T-cell (primary cell): ENCODE measurements around the gene ELMO3. TPM values are rescaled to one million over a fixed set of nuclear protein-coding genes. Genes with fewer than 3 reads are reported as not detected.

Experiments used
- ATAC-seq, 4 experiments: fragments of 200-7000 bp in 3 of 4; fragments of 150-1000 bp in 1 of 4; cut with Tn5 transposase; replicated peaks in 1 of 4; 1 replicate in 3 of 4; 2 replicates in 1 of 4; pipeline ENCODE4 v1.10.0; 2021; ENCODE audit warnings: moderate library complexity in 3 of 4, mild to moderate bottlenecking in 2 of 4, moderate number of reproducible peaks in 1 of 4
- CTCF ChIA-PET, 2 donors: fragments of 300-600 bp; sonication (Branson Sonifier 250); formaldehyde crosslinking; loops; one replicate each; lab custom pipeline; 2022; ENCODE audit warnings: antibody characterized with exemption in 2 of 2; lab: Charles Lee
- POLR2A ChIA-PET, 2 donors: fragments of 300-600 bp; sonication (Branson Sonifier 250); formaldehyde crosslinking; loops; one replicate each; lab custom pipeline; 2022; ENCODE audit warnings: antibody characterized with exemption in 2 of 2; lab: Charles Lee
- DNase-seq, 35 experiments: peaks; one replicate each; pipeline versions ENCODE4 v3.0.0 to v3.0.0-alpha.2; 2013 to 2023
- H3K27ac ChIP-seq: one replicate; pipeline ENCODE4 v1.5.1; 2013; ENCODE audit warnings: low read length
- H3K27me3 ChIP-seq, 2 experiments: replicated peaks in 1 of 2; 1 replicate in 1 of 2; 2 replicates in 1 of 2; pipeline versions ENCODE4 v1.6.1 to v1.7.0; 2013; ENCODE audit warnings: low read length in 1 of 2, mixed read lengths in 1 of 2; ENCODE audit not compliant: control insufficient read depth in 2 of 2, insufficient read depth in 2 of 2; ENCODE audit errors: extremely low read depth in 1 of 2
- H3K36me3 ChIP-seq, 2 donors: 1 replicate in 1 of 2; 2 replicates in 1 of 2; pipeline versions ENCODE4 v1.6.1 to v1.7.0; 2013; ENCODE audit warnings: low read length in 1 of 2; ENCODE audit not compliant: control insufficient read depth in 2 of 2, insufficient read depth in 1 of 2; ENCODE audit errors: extremely low read depth in 1 of 2
- H3K4me1 ChIP-seq, 2 experiments: 1 replicate in 1 of 2; 2 replicates in 1 of 2; pipeline versions ENCODE4 v1.6.1 to v1.7.0; 2013; ENCODE audit warnings: low read length in 2 of 2, mixed read lengths in 1 of 2; ENCODE audit not compliant: insufficient read depth in 2 of 2, control insufficient read depth in 1 of 2; ENCODE audit errors: extremely low read depth in 1 of 2
- H3K4me3 ChIP-seq, 2 donors: 1 replicate in 1 of 2; 2 replicates in 1 of 2; pipeline versions ENCODE4 v1.5.1 to v1.7.0; 2013; ENCODE audit warnings: mild to moderate bottlenecking in 2 of 2, low read length in 1 of 2, moderate library complexity in 1 of 2; ENCODE audit not compliant: control insufficient read depth in 1 of 2; ENCODE audit errors: extremely low read depth in 1 of 2
- H3K9me3 ChIP-seq: 2 replicates; pipeline ENCODE4 v1.7.0; 2013
- H3K27ac Mint-ChIP-seq, 2 donors: one replicate each; pipeline ENCODE4 v1.8.0; 2020 to 2021; ENCODE audit warnings: mild to moderate bottlenecking in 2 of 2, mixed read lengths in 2 of 2
- H3K27me3 Mint-ChIP-seq, 2 donors: one replicate each; pipeline ENCODE4 v1.8.0; 2021 to 2022; ENCODE audit warnings: mixed read lengths in 2 of 2
- H3K36me3 Mint-ChIP-seq: one replicate; pipeline ENCODE4 v1.8.0; 2021; ENCODE audit warnings: mixed read lengths
- H3K4me1 Mint-ChIP-seq, 3 donors: one replicate each; pipeline ENCODE4 v1.8.0; 2020 to 2022; ENCODE audit warnings: mixed read lengths in 3 of 3, mild to moderate bottlenecking in 1 of 3
- H3K4me3 Mint-ChIP-seq, 3 donors: one replicate each; pipeline ENCODE4 v1.8.0; 2020 to 2022; ENCODE audit warnings: mild to moderate bottlenecking in 3 of 3, mixed read lengths in 3 of 3, moderate library complexity in 3 of 3
- H3K9me3 Mint-ChIP-seq, 3 donors: one replicate each; pipeline ENCODE4 v1.8.0; 2020 to 2022; ENCODE audit warnings: mixed read lengths in 3 of 3
- WGBS: methylation state at CpG from one replicate; pipeline ENCODE4 v1.1.5; 2013; ENCODE audit warnings: missing lambda C conversion rate; ENCODE audit not compliant: insufficient coverage; 5-methylcytosine and 5-hydroxymethylcytosine counted together
- total RNA-seq, 35 experiments: library from RNA in 6 of 35; stranded (reverse) in 6 of 35; fragments of 120-200 nt in 1 of 35; gene quantifications; one replicate each; pipeline versions ENCODE4 v1.2.1 to v1.2.4 and lab custom pipeline; 2013 to 2026

The ELMO3 gene
- total RNA-seq, 5 donors from 2014 or later (not counting 1 experiment from before 2014, with no cell fraction given), result 3.8 to 11.7 (median 8.8) TPM

DNA sequence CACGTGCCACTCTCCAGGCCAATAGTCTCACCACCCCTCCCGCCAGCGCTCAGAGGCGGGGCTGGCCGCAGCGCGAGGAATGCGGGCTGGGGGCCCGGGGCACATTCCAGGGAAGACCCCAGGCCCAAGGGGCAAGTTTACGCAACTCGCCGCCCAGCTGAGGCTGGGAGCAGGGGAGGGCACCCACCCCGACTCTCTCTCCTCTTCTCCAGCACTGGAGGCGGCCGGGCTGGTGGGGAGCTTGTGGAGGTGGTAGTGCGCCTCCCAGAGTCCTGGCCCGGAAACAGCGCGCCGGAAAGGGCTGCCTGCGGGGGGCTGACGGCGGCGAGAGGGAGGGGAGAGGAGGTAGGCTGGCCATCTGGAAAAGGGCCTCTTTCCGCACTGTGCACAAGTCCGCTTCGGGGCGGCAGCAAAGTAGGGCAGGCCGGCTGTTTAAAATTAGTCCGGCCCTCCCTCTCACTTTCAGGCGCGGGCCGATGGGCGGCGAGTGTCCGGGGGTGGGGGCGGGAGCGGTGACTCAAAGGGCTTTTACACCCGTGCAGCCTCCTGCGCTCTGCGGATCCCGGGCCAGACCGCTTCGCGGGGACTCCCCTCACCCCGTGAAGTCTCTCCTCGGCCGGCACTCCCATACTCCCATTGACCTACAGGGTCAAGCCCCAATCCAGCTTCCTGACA, 47.3 kb downstream of the ELMO3 start:
- Histone ChIP-seq H3K27me3 (peaks cover 10 to 13% of the 10 kb centered on the region in 2 experiments), H3K36me3 (peaks cover 0 to 3% of the 10 kb centered on the region in 2 donors), H3K4me3 (peak overlapping the region; percentile 75 to 76), H3K27ac (peak overlapping the region; percentile 88), H3K4me1 (peaks cover 24 to 67% of the 10 kb centered on the region in 2 experiments), H3K9me3 (no peaks in the 10 kb centered on the region)
- ChIA-PET POLR2A (no interaction called here), CTCF (interaction anchor here in 1 of 2 donors (1.6 kb wide), 1 partner anchor 14 kb away, joined by 3 read pairs; no protein-coding TSS in a partner anchor)
- WGBS, result 1% methylated on average over 26 of the region's 48 CpGs
- peak in 15 of 35 experiments; percentile 15 to 58 (median 30) for DNase-seq
- peaks cover 40 to 56% (median 48%) of the 10 kb centered on the region in 3 donors for H3K4me1 Mint-ChIP-seq
- H3K27ac Mint-ChIP-seq, result peak overlapping the region; percentile 73 to 76
- no peaks in the 10 kb centered on the region for H3K9me3 Mint-ChIP-seq
- H3K36me3 Mint-ChIP-seq, result no peaks in the 10 kb centered on the region
- peak overlapping the region; percentile 83 to 93 (median 88) for H3K4me3 Mint-ChIP-seq
- H3K27me3 Mint-ChIP-seq, result peaks cover 0 to 5% of the 10 kb centered on the region in 2 donors
- peak in 1 of 4 experiments; percentile 0 for ATAC-seq

DNA sequence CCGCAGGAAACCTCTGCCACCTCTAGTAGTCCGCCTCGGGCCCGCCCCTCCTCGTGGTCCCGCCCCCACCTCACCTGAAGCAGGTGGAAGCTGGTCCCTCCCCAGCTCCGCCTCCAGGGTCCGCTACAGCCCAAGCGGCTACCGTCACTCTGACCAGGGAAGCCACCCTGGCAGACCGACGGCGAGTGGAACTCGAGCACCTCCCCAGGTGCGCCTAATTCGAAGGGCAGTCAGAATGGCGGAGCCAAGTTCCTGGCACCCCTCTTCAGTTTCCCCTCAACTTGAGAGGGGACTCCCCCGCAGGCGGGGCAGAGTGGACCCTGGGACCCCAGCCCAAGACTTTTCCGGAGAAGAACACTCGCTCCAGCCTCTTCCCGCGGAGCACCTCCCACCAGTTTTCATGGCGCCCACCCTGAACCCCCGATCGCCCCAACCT, 47.8 kb downstream of the ELMO3 start:
- Mint-ChIP-seq H3K27me3 (peaks cover 0 to 8% of the 10 kb centered on the region in 2 donors), H3K4me1 (peaks cover 40 to 52% (median 45%) of the 10 kb centered on the region in 3 donors), H3K4me3 (peak overlapping the region; percentile 83 to 93 (median 88)), H3K27ac (peak overlapping the region; percentile 73 to 76), H3K36me3 (no peaks in the 10 kb centered on the region), H3K9me3 (no peaks in the 10 kb centered on the region)
- Histone ChIP-seq H3K4me1 (peaks cover 24 to 67% of the 10 kb centered on the region in 2 experiments), H3K27ac (peak overlapping the region; percentile 88), H3K4me3 (peak overlapping the region; percentile 75 to 76), H3K36me3 (no peaks in the 10 kb centered on the region), H3K9me3 (no peaks in the 10 kb centered on the region), H3K27me3 (peaks cover 10 to 14% of the 10 kb centered on the region in 2 experiments)
- ChIA-PET POLR2A (no interaction called here), CTCF (interaction anchor here (1.6 to 2.5 kb wide), 2 partner anchors 14 to 20 kb away, joined by 3 to 12 read pairs; partner anchors contain the start of gene TMEM208 (in 1 of the 2))
- WGBS, result under 1% methylated on average over 26 of the region's 26 CpGs
- ATAC-seq (peak in 3 of 4 experiments; percentile 4 to 6 (median 4)), DNase-seq (peak in 21 of 35 experiments; percentile 11 to 56 (median 36))

DNA sequence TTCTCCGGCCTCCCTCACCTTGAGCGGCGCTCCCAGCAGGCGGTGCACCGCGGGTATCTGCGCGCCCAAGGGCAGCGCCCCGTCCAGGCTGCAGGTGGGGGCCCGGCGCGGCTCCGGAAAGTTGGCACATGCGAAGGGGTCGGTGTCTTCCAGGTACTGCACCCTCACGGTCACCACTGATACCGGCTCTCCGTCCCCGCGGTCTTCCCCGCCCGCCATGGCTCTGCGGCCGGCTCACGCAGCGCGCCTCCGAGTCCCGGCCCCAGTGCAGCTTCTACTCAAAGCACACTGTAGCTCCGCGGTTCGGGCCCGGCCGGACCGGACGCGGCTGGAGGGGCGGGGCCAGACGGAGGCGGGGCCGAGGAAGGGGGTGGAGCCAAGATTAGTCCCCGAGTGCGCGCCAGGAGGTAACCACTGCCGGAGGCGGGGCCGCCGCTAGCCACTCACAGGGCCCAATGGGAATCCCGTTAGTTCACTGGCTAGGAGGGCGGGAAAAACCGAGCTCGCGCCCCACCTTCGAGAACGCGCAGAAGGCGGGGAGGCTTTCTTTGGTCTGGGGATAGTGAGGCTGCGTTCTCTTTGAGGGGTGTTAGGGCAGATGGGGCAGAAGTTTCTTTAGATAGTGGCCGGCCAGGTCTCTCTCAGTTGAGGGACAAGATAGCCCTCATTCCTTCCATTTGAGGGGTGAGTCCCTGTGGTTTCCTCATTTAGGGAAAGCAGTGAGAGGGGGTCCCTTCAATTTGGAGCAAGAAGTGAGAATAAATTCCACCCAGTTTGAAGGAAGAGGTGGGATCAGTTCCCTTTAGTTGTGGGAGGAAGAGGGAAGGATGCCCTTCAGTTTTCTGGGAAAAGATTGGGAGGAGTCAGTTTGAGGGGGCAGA, 48.5 kb downstream of the ELMO3 start, which contains the start of gene FHOD1:
TSS of gene FHOD1 (minus strand) at position 290 of the 881 bp plus-strand sequence. CDS start at position 219, 71 bp downstream.
- Mint-ChIP-seq H3K4me3 (peak within 1 kb of the TSS; percentile 83 to 93 (median 88)), H3K27me3 (peaks cover 0 to 9% of the 10 kb centered on the region in 2 donors), H3K36me3 (no peaks in the 10 kb centered on the region), H3K4me1 (peaks cover 40 to 52% (median 45%) of the 10 kb centered on the region in 3 donors), H3K9me3 (no peaks in the 10 kb centered on the region), H3K27ac (peak within 1 kb of the TSS; percentile 81)
- CTCF ChIA-PET, result interaction anchor here in 1 of 2 donors (0.6 to 2.5 kb wide), 5 partner anchors 13 to 683 kb away, joined by 3 to 12 read pairs (median 3); partner anchors contain the start of gene TMEM208
- Histone ChIP-seq H3K27ac (peak within 1 kb of the TSS; percentile 88), H3K27me3 (peaks cover 10 to 18% of the 10 kb centered on the region in 2 experiments), H3K9me3 (no peaks in the 10 kb centered on the region), H3K36me3 (no peaks in the 10 kb centered on the region), H3K4me1 (peaks cover 24 to 65% of the 10 kb centered on the region in 2 experiments), H3K4me3 (peak within 1 kb of the TSS; percentile 75 to 76)
- POLR2A ChIA-PET, result interaction anchor here in 1 of 2 donors (1.0 kb wide), 1 partner anchor 20 kb away, joined by 3 read pairs; the partner anchor contains the start of gene TMEM208
- peak; percentile 85 to 98 (median 92) for DNase-seq
- peak; percentile 78 to 84 (median 81) for ATAC-seq
- under 1% methylated on average over 60 of the region's 60 CpGs for WGBS

DNA sequence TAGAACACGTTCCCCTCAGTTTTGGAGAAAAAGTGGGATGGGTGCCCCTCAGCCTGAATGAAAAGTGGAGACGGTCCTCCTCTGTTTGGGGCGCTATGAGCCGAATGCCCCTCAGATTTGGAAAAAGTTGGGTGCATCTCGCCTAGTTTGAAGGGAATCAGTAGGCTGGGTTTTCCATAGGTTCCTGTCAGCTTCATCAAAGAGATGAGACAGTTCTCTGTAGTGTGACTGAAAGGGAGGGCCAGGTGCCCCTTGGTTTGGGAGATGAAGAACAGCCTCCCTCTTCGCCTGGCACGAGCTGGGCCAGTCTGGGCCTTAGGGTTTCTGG, 49.1 kb downstream of the ELMO3 start:
- H3K27ac ChIP-seq, result no peak overlapping the region

GRCh38 chr16:67248401-67249177, 49.7 kb downstream of the ELMO3 start, which contains the start of gene SLC9A5:
Gene SLC9A5 (plus strand): TSS chr16:67248979. CDS start chr16:67249015, 36 bp downstream.
- H3K27me3 ChIP-seq, result peaks cover 10 to 23% of the 10 kb centered on the region in 2 experiments
- WGBS, result under 1% methylated on average over 72 of the region's 75 CpGs
- Mint-ChIP-seq H3K4me3 (peak within 1 kb of the TSS; percentile 83 to 93 (median 88)), H3K27me3 (peaks cover 0 to 9% of the 10 kb centered on the region in 2 donors), H3K36me3 (no peaks in the 10 kb centered on the region), H3K4me1 (peaks cover 40 to 45% (median 41%) of the 10 kb centered on the region in 3 donors), H3K27ac (peak within 1 kb of the TSS; percentile 81), H3K9me3 (no peaks in the 10 kb centered on the region)
- peaks cover 24 to 61% of the 10 kb centered on the region in 2 experiments for H3K4me1 ChIP-seq
- ChIA-PET POLR2A (no interaction called here), CTCF (interaction anchor here in 1 of 2 donors (2.5 kb wide), 1 partner anchor 22 kb away, joined by 12 read pairs; the partner anchor contains the start of gene TMEM208)
- H3K4me3 ChIP-seq, result peak within 1 kb of the TSS; percentile 75 to 76
- ATAC-seq (no peak), DNase-seq (peak in 5 of 35 experiments; percentile 9 to 54 (median 19))
- H3K27ac ChIP-seq, result no peak within 1 kb of the TSS
- no peaks in the 10 kb centered on the region for H3K9me3 ChIP-seq
- no peaks in the 10 kb centered on the region for H3K36me3 ChIP-seq

More for the DNA sequence above, 49.1 kb downstream of the ELMO3 start:
- POLR2A ChIA-PET, result interaction anchor here in 1 of 2 donors (1.0 kb wide), 1 partner anchor 21 kb away, joined by 3 read pairs; the partner anchor contains the start of gene TMEM208
- CTCF ChIA-PET, result interaction anchor here in 1 of 2 donors (0.6 to 2.5 kb wide), 5 partner anchors 13 to 684 kb away, joined by 3 to 12 read pairs (median 3); partner anchors contain the start of gene TMEM208
- Histone ChIP-seq H3K36me3 (no peaks in the 10 kb centered on the region), H3K27me3 (peaks cover 10 to 23% of the 10 kb centered on the region in 2 experiments), H3K4me3 (peak overlapping the region; percentile 75 to 76), H3K9me3 (no peaks in the 10 kb centered on the region), H3K4me1 (peaks cover 24 to 64% of the 10 kb centered on the region in 2 experiments)
- Mint-ChIP-seq H3K27ac (peak overlapping the region; percentile 81), H3K4me1 (peaks cover 40 to 49% (median 42%) of the 10 kb centered on the region in 3 donors), H3K27me3 (peaks cover 0 to 9% of the 10 kb centered on the region in 2 donors), H3K36me3 (no peaks in the 10 kb centered on the region), H3K9me3 (no peaks in the 10 kb centered on the region), H3K4me3 (peak overlapping the region; percentile 83 to 93 (median 88))
- WGBS, result 12% methylated on average over 6 of the region's 7 CpGs
- ATAC-seq, result no peak
- DNase-seq, result peak in 1 of 35 experiments; percentile 19
